Measurements from ENCODE around the gene AURKAIP1.

AURKAIP1 gene

DNA sequence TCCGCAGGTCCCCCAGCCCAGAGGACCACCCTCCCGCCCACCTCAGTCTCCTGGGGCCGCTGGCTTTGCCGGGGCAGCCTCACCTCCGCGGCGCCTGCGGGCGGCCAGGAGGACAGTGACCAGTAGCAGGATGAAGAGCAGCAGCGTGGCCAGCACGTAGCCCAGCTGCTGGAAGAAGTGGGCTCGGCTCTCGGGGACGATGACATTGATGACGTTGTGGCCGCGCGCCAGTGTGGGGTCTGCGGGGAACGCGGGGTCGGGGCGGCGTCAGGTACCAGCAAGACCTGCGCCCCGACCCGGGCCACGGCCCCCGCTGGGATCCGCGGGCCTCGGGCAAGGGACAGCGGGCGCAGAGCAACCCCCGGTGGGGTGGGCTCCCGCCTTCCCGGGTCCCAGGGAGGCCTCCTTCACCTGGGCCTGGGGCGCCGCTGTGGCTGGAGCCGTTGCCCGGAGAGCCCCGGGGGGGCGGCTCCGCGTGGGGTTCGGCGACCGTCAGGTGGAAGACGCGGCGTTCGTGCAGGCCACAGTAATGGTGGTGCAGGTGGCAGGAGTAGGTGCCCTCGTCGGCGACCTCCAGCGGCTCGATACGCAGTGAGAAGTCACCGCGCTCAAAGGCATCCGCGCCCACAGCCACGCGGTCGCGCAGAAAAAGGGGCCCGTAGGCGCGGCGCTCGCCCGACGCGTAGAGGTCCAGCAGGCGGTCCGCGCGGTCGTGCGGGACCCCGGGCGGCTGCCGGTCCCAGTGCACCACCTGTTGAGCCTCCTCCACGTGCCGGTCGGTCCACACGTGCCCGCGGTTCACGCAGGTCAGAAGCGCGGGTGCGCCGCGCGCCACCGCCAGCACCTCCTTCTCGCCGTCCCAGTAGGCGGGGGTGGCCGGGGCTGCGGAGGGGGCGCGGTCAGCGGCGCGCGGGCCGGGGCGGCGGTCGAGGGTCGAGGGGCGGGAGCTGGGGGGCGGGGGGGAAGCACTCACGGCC, 20.4 kb downstream of the AURKAIP1 start:
- TF ChIP-seq ELF4 (IDR thresholded peaks at IDR 0.05), result no peak
- TF ChIP-seq FOXA1 (IDR thresholded peaks at IDR 0.05), result no peak
- TF ChIP-seq SP1 (IDR thresholded peaks at IDR 0.05), result no peak
- TF ChIP-seq L3MBTL2 (conservative IDR thresholded peaks at IDR 0.05), result no peak
- TF ChIP-seq SUZ12 (IDR thresholded peaks at IDR 0.05), result no peak
- TF ChIP-seq LEF1 (IDR thresholded peaks at IDR 0.05; ENCODE audit: borderline replicate concordance), result no peak
- no peak for TF ChIP-seq PKNOX1 (IDR thresholded peaks at IDR 0.05)
- TF ChIP-seq ZNF384 (IDR thresholded peaks at IDR 0.05), result no peak
- no peak for TF ChIP-seq ARNT (IDR thresholded peaks at IDR 0.05)
- TF ChIP-seq HDGF (IDR thresholded peaks at IDR 0.05; ENCODE audit: borderline replicate concordance), result no peak
- TF ChIP-seq FOXM1 (IDR thresholded peaks at IDR 0.05; ENCODE audit: borderline replicate concordance), result no peak
- TF ChIP-seq BHLHE40 (IDR thresholded peaks at IDR 0.05; ENCODE audit: borderline replicate concordance), result no peak
- TF ChIP-seq CTBP1 (IDR thresholded peaks at IDR 0.05; ENCODE audit: borderline replicate concordance), result no peak
- ChIA-PET CTCF (interaction anchor here (1.1 kb wide), 1 partner anchor 17 kb away, joined by 3 read pairs; no protein-coding TSS in a partner anchor), POLR2A (interaction anchor here (1.0 to 3.3 kb wide), 4 partner anchors 16 to 53 kb away, joined by 3 to 28 read pairs (median 10); partner anchors contain the start of genes AURKAIP1 and MRPL20)
- DNase-seq (ENCODE audit: extremely low spot score), result no peak

DNA sequence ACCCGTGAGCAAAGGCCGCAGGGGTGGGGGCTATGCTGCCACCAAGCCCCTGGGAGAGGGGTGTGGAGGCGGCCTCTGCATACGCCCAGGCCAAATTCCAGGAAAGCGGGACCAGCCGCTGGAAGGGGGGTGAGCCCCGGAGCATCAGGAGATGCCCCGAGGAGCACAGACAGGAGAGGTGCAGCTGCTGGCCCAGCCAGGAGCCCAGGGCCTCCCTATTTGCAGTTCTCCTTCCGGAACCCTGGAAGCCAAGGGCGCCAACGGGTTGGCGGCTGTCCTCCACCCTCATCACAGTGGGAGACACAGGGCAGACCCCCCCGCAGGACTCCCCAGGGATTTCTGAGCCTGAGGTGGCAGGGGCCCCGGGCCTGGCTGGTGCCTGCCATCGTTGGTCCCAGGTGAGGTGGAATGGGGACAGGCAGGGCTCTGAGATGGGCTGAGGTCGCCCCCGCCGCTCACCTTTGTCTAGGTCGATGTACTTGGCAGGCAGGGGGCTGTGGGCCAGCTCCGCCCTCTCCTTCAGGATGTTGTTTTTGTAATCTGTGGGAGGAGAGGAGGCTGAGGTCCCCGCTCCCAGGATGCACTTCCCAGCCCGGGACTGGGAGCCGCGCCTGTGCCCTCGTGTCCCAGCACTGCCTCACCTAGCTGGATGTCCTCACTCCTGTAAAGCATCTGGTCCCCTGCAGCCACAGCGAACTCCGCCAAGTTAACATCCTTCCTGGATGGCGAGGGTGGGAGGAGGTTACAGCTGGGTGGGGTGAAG, 21.4 kb downstream of the AURKAIP1 start:
- TF ChIP-seq L3MBTL2 (conservative IDR thresholded peaks at IDR 0.05), result peak; percentile 23; the same call in 1 of the 2 replicates
- TF ChIP-seq TARDBP (IDR thresholded peaks at IDR 0.05), result no peak
- CTCF ChIA-PET, result interaction anchor here (1.1 kb wide), 1 partner anchor 18 kb away, joined by 3 read pairs; no protein-coding TSS in a partner anchor
- POLR2A ChIA-PET, result interaction anchor here (1.1 to 3.3 kb wide), 3 partner anchors 17 to 54 kb away, joined by 3 to 28 read pairs (median 17); partner anchors contain the start of genes AURKAIP1 and MRPL20
- DNase-seq (ENCODE audit: extremely low spot score), result no peak

DNA sequence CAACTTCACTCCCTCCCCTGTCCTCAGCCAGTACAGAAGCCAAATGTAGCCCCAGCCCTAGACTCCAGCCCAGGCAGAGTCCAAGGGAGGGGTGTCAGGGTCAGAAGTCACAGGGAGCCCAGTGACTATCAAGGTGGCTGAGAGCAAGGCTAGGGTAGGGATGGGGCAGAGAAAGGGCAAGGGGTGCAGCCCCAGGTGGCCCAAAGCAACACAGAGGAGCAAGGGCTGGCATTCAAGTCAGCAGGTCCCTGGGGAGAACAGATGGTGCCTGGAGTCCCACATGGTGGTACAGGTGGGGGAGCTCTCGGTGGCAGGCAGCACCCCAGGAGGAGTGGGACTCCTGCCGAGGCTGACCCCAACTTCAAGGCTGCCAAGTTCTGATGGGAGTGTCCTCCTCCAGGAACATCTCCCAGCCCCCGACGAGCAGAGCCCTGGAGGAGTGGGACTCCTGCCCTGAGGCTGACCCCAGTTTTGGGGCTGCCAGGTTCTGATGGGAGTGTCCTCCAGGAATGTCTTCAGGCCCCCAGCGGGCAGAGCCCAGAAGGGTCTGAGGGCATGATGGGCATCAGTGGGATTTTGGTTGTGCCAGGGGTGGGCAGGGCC, 22.1 kb downstream of the AURKAIP1 start:
- POLR2A ChIA-PET, result interaction anchor here (3.0 to 3.3 kb wide), 2 partner anchors 18 to 22 kb away, joined by 17 to 28 read pairs; partner anchors contain the start of gene AURKAIP1
- TF ChIP-seq SUZ12 (IDR thresholded peaks at IDR 0.05) (no peak), HDGF (IDR thresholded peaks at IDR 0.05; ENCODE audit: borderline replicate concordance) (no peak), FOXA1 (IDR thresholded peaks at IDR 0.05) (no peak), FOXM1 (IDR thresholded peaks at IDR 0.05; ENCODE audit: borderline replicate concordance) (no peak), ELF4 (IDR thresholded peaks at IDR 0.05) (no peak), BHLHE40 (IDR thresholded peaks at IDR 0.05; ENCODE audit: borderline replicate concordance) (no peak)
- CTCF ChIA-PET, result no interaction called here
- no peak for DNase-seq (ENCODE audit: extremely low spot score)

GRCh38 chr1:1351511-1352427, 23.2 kb downstream of the AURKAIP1 start:
- ChIA-PET CTCF (no interaction called here), POLR2A (interaction anchor here (3.0 to 3.3 kb wide), 2 partner anchors 19 to 23 kb away, joined by 17 to 28 read pairs; partner anchors contain the start of gene AURKAIP1)
- TF ChIP-seq FOXA1 (IDR thresholded peaks at IDR 0.05) (no peak), SP1 (IDR thresholded peaks at IDR 0.05) (no peak)
- DNase-seq (ENCODE audit: extremely low spot score), result no peak

- POLR2A ChIA-PET, result interaction anchor here (1.4 kb wide), 1 partner anchor 51 kb away, joined by 3 read pairs; no protein-coding TSS in a partner anchor
- CTCF ChIA-PET, result no interaction called here
- no peak for TF ChIP-seq ZNF384 (IDR thresholded peaks at IDR 0.05)
- peak; percentile 88 for DNase-seq (ENCODE audit: extremely low spot score)
Measured at GRCh38 chr1:1349256-1350012, 25.6 kb downstream of the AURKAIP1 start, which contains the start of gene DVL1. TSS of gene DVL1 (minus strand) at chr1:1349418. CDS start at chr1:1349065, 353 bp downstream.

DNA sequence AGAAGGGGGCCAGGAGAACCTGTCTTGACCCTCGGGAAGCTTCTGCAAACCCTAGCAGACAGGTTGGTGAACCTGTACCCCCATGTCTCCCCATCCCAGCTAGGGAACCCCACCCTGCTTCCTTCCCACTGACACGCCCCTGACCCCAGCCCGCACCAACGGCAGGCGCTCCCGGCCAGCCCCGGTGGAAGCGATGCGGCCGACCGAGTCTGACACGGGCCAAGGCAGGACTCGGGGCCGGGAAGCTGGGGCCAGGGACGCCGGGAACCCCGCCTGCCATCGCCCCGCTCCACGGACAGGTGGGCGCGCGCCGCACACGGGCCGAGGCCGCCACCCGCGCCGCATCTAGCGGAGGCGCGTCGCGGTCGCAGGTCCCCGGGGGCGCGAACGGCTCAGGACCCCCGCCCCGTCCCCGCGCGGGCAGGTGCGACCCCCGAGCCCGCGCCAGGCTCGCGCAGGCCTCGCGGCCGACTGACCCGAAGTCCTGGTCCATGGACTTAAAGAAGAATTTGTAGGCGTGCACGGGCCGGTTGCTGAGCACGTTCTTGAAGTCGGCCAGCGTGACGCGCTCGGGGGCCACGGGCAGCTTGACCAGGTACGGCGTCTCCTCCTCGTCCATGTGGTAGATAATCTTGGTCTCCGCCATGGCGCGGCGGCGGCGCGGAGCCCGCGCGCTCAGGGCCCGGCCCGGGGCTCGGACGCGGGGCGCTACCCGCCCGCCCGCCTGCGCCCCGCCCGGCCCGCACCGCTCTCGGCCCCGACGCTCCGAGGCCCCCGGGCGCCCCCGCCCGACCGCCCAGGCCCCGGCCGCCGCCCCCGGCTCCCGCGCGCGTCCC, 26.4 kb downstream of the AURKAIP1 start:
- POLR2A ChIA-PET, result interaction anchor here (0.8 to 1.4 kb wide), 7 partner anchors 11 to 52 kb away, joined by 3 to 5 read pairs (median 3); partner anchors contain the start of gene AURKAIP1
- TF ChIP-seq SP1 (IDR thresholded peaks at IDR 0.05), result no peak
- TF ChIP-seq FOXM1 (IDR thresholded peaks at IDR 0.05; ENCODE audit: borderline replicate concordance), result no peak
- no peak for TF ChIP-seq ELF4 (IDR thresholded peaks at IDR 0.05)
- TF ChIP-seq BHLHE40 (IDR thresholded peaks at IDR 0.05; ENCODE audit: borderline replicate concordance), result no peak
- no peak for TF ChIP-seq PKNOX1 (IDR thresholded peaks at IDR 0.05)
- TF ChIP-seq NFRKB (IDR thresholded peaks at IDR 0.05), result no peak
- TF ChIP-seq ARNT (IDR thresholded peaks at IDR 0.05), result no peak
- no peak for TF ChIP-seq FOXK2 (IDR thresholded peaks at IDR 0.05)
- TF ChIP-seq L3MBTL2 (conservative IDR thresholded peaks at IDR 0.05), result no peak
- no peak for TF ChIP-seq HDGF (IDR thresholded peaks at IDR 0.05; ENCODE audit: borderline replicate concordance)
- no peak for TF ChIP-seq CTBP1 (IDR thresholded peaks at IDR 0.05; ENCODE audit: borderline replicate concordance)
- TF ChIP-seq TARDBP (IDR thresholded peaks at IDR 0.05), result no peak
- no peak for TF ChIP-seq ZNF384 (IDR thresholded peaks at IDR 0.05)
- no peak for TF ChIP-seq FOXA1 (IDR thresholded peaks at IDR 0.05)
- TF ChIP-seq LEF1 (IDR thresholded peaks at IDR 0.05; ENCODE audit: borderline replicate concordance), result no peak; the same call in 1 of the 2 replicates
- no peak for TF ChIP-seq SUZ12 (IDR thresholded peaks at IDR 0.05)
- DNase-seq (ENCODE audit: extremely low spot score), result no peak
- CTCF ChIA-PET, result no interaction called here

Data from HEK293T (cell line).